Medulla oblongata (tissue), 1 donor: ENCODE results near the gene RAD51B.
"Not testable (repeated sequence)": the region's sequence is repeated elsewhere in the genome, so short reads cannot be mapped to it uniquely, and the experiment has no call there.

Experiments used
- DNase-seq: peaks from one replicate; pipeline ENCODE4 v3.0.0-alpha.2; 2015; ENCODE audit errors: extremely low spot score

RAD51B gene

DNA sequence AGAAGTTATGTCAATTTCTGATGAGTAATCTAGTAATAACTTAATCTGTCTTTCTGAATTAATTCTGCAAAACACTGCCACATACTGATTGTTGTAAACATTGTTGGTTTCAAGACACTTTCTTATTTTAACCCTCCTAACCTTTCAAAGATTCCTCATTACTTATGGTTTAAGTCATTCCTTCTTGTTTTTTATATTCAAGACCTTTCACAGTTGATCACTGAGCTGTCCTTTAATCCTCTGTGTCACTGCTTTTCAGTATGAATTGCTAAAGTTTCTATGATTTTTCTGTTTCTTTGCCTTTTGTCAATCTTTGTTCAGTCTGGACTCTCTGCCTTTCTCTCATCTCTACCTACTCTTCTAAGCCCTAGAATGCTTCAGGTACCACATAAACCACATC, 164.7 kb downstream of the RAD51B start:
- no peak for DNase-seq

DNA sequence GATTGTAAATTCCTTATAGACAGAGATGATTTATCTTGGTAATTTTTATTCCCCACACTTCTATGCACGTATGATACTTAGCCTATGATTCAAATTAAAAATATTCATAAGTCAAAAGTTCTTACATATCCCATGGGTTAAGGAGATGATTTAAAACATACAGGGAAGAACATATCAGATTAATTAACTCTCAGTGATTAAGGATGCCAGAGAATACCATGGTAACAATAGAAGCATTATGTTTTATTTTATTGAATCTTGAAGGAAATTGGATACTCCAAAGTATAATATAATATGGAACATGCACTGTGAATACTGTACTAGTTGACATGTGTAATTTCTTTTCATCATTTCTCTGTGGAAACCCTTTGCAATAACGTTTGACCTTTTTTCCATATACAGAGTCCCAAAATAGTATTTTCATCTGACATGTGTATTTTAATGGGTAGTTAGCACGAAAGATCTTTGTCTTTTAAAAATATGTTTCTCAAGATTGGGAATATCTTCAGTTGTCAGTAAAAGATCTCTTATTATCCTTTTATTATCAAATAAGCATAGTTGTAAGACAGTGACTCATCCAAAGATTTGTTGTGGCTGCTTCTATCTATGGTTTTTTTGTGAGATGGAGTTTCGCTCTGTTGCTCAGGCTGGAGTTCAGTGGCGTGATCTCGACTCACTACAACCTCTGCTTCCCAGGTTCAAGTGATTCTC, 166.7 kb downstream of the RAD51B start:
- DNase-seq, result no peak

DNA sequence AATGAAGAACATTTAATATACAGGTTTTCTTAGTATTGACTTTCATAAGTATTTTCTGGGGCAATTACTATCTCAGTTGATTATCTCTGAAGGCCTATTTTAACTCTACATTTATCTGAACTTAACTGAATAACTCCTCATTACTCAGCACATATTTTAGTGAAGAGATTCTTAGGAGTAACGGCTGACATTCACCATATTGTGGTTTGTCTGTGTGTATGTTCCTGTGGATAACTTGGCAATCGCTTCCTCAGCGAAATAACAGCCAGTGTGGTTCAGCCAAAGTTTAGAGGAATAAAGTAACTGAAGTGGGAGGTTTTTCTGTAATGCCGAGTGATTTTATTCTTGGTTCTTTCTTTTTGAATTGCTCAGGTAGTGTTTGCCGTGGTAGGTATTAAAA, 168.0 kb downstream of the RAD51B start:
- DNase-seq, result peak; percentile 8

DNA sequence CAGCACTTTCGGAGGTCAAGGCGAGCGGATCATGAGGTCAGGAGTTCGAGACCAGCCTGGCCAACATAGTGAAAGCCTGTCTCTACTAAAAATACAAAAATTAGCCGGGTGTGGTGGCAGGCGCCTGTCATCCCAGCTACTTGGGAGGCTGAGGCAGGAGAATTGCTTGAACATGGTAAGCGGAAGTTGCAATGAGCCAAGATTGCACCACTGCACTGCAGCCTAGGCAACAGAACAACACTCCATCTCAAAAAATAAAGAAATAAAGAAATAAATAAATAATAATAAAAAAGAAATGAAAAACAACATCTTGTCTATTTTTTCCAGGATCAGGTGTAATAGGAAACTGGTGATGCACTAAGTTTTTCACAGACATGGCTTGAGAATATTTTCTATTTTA, 168.6 kb downstream of the RAD51B start:
- not testable (repeated sequence) for DNase-seq

DNA sequence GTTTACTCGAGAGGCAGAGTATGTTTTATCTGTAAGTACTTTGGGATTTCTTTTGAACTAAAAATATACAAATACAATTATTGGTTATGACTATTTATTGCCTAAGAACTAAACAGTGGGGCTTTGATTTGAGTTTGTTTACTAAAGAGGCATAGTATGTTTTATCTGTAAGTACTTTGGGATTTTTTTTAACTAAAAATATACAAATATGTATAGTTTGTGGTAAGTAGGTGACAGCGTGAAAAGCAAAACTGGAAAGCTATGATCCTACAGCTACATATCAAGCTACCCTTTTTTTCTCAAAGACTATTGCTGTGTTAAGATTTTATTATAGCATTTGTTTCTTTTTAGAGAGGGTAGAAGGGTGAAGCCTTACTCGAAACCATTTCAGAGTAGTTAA, 171.0 kb downstream of the RAD51B start:
- DNase-seq, result no peak

DNA sequence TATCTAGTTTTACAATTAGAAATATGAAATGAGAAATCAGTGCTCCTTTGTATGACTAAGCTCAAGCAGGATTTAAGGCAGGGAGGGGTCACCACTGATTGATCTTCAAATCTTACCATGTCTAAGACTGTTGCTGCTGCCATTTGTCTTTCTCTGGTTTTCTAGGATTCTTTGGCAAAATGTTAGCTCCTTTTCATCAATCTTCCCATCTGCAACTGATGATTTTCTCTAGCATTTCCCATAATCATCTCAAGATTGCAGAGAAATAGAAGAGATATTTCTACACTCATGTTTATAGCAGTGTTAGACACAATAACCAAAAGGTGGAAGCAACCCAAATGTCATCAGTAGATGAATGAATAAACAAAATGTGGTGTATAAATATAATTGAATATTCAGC, 175.0 kb downstream of the RAD51B start:
- no peak for DNase-seq

DNA sequence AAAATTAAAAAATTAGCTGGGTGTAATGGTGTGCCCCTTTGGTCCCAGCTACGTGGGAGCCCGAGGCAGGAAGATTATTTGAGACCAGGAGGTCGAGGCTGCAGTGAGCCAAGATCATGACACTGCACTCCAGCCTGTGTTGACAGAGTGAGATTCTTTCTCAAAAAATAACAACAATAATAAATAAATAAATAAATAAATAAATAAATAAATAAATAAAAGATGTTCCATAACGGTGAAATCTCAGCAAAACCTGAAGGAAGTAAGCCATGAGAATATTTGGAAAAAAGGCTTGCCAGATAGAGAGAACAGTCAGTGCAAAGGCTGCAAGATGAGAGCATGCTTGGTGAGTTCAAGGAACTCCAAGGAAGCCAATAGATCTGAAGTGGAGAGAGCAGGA, 176.7 kb downstream of the RAD51B start:
- no peak for DNase-seq

DNA sequence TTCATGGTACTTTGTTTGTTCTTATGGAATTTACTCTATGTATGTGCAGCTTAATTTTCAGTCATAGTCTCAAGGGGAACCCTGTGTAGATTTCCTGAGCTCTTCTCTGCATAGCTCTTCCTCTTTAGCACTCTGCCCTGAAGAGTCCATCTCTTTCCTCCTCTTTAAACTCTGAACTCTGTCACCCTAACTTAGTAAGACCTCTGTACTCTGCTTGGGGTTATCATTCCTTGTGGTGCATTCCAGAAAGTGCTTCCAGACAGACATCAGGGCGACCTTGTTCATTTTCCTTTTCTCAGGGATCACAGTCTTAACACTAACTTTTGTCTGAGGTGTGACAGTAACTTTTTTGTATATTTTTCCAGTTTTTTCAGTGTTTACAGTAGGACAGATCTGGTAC, 179.3 kb downstream of the RAD51B start:
- DNase-seq, result no peak

DNA sequence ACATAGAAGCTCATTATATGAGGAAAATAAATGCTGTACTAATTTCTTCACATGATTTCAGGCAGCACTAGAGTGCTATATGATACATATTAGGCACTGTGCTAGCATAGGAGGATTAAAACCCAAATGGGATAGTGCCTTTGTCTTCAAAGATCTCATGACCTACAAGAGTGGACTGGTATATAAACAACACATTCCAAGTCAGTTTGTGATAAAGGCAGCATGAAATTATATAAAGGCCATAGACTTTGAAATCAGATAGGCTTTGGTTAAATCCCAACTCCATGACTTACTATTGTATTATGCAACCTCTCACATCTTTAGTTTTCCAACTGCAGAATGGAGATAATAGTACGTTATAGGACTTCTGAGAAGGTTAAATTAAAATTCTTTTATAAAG, 179.7 kb downstream of the RAD51B start:
- no peak for DNase-seq

DNA sequence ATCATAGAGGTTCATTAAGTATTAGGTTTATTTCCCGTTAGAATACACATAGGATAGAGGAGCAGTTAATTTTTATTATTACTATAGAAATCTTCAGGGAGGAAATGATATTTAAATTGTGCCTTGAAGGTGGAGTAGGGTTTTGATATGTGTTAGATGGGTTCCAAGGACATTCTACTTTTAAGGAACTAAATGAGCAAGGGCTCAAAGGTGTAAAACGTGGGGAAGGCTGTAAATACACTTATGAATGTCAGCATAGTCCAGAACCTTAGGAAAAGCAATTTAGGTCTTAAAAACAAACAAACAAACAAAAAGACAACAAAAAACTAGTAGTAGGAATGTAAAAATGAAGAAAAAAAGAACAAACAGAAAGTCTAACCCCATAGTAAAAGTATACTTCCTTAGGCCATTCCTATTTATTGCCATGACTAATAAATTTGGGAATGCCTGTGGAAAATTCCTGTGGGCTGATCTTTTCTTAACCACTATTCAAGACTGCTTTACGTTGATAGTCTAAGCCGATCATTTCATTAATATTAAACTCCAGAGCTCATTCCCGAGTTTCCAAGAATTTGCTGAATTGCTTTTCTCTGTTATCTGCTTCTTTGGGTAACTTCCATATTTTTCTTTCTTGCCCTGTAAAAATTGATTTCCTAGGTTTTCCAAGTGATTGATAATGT, 180.3 kb downstream of the RAD51B start:
- DNase-seq, result no peak

DNA sequence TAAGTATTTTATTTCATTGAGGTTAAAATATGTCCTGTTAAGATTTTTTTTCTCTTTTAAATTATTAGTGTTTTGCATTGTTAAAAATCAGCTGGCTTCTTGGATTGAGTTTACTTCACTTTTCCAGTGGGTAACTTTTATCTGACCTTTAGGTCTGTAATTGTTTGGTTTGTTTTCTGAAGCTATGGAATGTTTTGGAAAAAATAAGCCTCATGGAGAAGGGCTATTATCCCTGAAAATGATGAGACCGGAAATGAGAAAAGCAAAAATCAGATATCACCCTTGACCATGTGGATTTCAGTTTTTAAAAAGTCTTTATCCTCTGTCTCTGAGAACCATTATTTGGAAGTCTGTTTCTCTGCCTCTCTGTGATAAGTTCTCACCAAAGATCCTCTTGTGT, 180.9 kb downstream of the RAD51B start:
- DNase-seq, result no peak

DNA sequence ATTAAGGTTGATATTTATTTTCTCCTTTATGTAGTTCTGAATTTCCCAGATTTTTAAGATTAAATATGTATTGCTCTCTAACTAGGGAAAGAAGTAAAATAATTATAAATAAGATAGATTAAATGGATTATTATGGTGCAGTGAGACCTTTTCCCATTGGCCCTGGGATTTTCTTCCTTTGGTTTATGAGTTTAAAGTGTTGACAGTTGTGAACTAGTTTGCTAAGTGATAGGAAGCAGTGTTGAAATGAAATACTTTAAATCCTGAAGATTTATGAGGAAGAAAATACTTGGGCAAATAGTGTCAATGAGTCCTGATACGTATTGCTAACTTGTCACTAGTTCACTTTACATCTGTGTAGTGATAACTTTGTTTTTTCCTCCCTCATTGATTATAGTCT, 188.9 kb downstream of the RAD51B start:
- DNase-seq, result no peak

DNA sequence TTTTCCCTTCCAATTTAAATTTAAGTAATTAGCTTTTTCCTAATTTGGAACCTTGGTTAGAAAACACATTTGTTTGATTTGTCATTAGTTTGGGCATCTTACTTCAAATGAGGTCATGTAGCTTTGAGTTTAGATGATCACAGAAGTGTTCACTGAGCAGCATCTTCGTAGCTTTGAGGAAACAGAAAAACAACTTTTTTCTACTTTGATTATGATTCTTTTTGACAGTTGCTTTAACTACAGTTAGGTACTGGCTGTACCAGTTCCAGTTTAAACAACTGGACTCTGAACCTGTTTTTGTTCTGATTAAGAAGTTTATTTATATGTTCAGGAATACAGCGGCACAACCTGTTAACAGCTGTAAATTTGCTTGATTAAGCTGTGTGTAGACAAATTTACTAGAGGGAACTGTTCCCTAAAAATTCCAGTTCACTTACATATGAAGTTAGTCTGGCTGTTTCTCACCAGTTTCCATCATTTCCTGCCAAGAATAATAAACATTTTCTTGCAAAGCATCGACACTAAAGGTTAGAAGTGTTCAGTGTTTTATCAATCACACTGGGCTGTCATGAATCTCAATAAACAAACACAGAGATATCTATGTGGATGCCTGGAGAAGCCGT, 191.9 kb downstream of the RAD51B start:
- no peak for DNase-seq

DNA sequence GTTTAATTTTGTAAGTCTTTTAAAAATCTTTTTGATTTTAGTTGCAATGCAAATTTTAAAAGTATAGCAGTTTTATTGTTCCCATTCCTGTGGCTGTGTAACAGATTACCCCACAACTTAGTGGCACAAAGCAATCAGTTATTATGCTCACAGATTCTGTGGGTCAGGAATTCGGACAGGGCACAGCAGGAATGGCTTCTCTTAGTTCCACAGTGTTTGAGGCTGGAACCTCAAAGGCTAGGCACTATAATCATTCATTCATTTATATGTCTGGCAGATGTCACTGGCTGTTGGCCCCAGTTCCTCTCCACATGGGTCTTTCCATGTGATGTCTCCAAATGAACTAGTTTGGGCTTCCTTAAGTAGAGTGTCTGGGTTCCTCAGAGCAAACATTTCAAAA, 193.3 kb downstream of the RAD51B start:
- DNase-seq, result no peak

DNA sequence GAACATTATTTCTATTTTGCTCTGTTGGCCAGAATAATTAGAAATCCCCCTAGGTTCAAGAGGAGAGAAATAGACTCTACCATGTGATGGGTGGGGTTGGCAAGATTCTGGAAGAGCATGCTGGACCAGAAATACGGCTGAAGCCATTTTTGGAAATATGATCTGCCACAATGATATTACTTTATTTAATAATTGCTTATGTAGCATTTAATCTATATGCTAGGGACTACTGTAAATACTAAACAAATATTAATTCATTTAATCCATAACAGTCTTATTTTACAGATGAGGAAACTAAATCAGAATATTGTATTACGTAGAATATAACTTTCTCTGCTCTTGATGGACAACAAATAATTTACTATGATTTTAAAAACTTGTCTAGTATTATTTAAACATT, 193.7 kb downstream of the RAD51B start:
- no peak for DNase-seq

DNA sequence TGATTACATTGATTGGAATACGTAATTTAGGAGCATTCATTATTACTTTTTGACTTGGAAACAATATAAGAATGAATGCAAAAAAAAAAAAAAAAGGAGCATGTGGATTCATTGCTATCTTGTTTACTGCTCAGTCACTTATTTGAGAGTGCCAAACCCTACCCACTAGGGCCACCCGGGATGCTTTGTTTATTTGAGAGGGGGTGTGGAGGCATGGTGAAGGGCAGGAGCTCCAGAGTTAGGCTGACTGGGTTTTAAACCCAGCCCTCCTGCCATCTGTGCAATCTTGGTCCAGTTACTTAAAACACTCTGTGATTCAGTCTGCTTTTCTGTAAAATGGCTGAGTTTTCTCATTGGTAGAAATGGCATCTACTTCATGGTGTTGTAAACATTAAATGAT, 195.2 kb downstream of the RAD51B start:
- DNase-seq, result no peak

DNA sequence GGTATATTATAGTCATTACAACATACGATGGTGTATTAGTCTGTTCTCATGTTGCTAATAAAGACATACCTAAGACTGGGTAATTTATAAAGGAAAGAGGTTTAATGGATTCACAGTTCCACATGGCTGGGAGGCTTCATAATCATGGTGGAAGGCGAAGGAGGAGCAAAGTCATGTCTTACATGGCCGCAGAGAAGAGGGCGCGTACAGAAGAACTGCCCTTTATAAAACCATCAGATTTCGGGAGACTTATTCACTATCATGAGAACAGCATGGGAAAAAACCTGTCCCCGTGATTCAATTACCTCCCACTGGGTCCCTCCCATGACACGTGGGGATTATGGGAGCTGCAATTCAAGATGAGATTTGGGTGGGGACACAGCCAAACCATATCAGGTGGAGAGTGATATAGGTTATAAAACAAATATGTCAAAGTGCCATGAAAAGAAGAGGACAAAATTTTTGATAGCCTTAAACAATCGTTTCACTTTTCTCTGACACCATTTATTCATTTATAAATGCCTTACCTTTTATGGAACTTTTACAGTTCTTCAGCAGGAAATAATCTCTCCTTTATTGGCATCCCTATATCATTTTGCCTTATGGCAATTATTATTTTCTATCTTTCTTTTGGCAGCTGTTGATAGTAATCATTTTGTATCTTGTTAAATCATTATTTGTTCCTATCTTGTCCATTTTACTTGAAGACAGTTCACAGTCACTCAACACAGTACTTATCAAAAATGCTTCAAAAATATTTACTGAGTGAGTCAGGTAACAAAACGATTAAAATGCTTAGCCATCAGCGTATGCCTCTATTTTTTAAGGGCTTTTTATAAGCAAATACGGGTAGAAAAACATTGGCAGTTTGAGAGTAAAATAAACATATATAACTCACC, 196.0 kb downstream of the RAD51B start:
- DNase-seq, result no peak

DNA sequence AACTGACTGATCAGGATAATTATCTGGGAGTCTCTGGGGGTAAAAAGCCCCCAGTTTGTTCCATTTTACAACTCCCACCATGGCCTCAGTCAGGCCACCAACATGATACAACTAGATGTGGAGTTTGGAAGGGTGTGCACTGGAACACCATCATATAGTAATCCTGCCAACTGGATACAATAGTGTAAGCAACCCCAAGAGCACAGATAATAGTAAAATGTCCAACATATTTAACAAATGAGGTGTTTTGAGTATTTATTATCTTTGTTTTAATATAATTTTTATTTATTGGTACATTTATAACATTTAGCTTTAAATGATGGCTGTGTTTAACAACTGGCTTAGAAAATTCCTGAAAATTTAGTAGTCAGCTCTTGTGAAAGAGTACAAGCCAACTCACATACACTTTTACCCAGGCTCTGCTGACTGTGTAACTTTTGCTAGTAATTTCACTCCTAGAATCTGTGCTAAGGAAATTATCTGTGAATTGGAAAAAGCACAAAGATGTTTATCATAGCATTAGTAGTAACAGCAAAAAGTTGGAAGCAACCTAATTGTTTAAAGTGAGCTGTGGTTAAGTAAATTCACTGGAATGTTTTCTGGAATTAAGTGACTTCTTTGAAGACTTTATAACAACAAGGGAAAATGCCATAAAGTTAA, 196.8 kb downstream of the RAD51B start:
- no peak for DNase-seq

DNA sequence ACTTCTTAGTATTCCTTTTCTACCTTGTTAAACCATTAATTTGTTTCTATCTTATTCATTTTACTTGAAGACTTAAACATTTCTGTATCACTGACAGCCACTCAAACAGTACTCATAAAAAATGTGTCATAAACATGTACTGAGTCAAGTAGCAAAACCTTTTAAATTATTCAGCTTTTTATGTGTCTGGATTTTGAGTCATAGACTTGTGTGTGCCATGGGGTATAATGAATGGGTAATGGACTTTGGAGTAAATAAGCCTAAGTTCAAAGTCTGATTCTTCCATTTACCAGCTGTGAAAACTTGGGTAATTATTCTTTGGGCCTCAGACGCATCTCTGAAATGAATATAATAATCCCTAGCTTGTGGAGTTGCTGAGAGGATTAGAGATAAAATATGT, 199.0 kb downstream of the RAD51B start:
- DNase-seq, result no peak

DNA sequence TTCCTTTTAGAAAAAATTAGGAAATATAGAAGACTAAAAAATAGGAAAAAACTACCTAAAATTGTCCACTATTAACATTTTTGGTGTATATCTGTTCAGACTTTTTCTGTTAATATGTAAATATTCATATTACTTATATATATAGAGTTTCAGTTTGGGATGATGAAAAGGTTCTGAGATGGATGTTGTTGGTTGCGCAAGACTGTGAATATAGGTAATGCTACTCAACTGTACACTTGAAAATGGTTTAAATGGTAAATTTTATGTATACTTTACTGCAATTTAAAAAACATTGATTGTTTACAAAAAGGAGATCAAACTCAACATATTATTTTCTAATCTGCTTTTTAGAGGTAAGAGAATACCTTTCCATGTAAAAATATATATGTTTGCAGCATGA, 200.9 kb downstream of the RAD51B start:
- DNase-seq, result no peak

DNA sequence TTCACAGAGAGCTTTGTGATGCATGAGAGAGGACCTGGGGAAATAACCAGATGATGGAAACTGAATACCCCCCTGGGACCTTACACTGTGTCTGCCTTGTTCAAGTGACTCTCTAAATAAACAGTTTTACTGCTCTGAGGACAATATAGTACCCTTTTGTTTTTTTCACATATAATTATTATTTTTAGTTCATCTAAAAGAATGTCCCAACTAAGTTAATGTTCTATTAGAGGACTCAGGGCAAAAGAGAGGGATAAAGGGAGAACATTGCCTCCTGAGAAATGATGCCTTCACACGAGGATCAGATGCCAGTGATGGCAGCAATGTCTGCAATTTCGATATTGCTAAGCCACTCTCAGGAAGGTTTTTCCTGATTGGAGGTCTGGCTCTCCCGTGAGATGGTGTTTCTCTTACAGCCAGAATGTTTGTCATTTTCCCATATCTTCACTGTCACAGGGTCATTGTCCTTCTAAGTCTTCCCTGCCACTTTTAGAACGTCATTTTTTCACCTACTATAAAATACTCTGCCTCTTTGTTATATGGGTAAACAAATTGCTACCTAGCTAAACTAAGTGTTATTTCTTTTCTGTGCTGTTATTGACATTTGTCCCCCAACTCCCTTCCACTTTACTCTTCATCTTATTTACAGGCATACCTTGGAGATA, 201.6 kb downstream of the RAD51B start:
- no peak for DNase-seq
